Activated CD8-positive, alpha-beta T cell treated with anti-CD3 and anti-CD28 coated beads, Interleukin-2, amount 10 ng/mL, durations not matched to agents 7 days and 5 days (primary cell): Measurements from ENCODE around the gene KCP. TPM values are rescaled to one million over a fixed set of nuclear protein-coding genes. Genes with fewer than 3 reads are reported as not detected.

Source experiments
- ATAC-seq: fragments of 150-1000 bp; cut with Tn5 transposase; one replicate; pipeline ENCODE4 v1.10.0; 2021; ENCODE audit warnings: moderate library complexity
- CTCF ChIA-PET: fragments of 350-600 bp; sonication (Branson Sonifier 250); formaldehyde crosslinking; loops from one replicate; lab custom pipeline; 2021; ENCODE audit warnings: antibody characterized with exemption; lab: Charles Lee
- POLR2A ChIA-PET: fragments of 350-600 bp; sonication (Branson Sonifier 250); formaldehyde crosslinking; loops from one replicate; lab custom pipeline; 2021; ENCODE audit warnings: antibody characterized with exemption; lab: Charles Lee
- DNase-seq: peaks from one replicate; pipeline ENCODE4 v3.0.0-alpha.2; 2020
- H3K27ac Mint-ChIP-seq: one replicate; pipeline ENCODE4 v1.8.0; 2021; ENCODE audit warnings: mild to moderate bottlenecking, mixed read lengths
- H3K27me3 Mint-ChIP-seq: one replicate; pipeline ENCODE4 v1.8.0; 2021; ENCODE audit warnings: low read depth, mixed read lengths
- H3K36me3 Mint-ChIP-seq: one replicate; pipeline ENCODE4 v1.8.0; 2021; ENCODE audit warnings: low read depth, mixed read lengths
- H3K4me1 Mint-ChIP-seq: one replicate; pipeline ENCODE4 v1.8.0; 2021; ENCODE audit warnings: low read depth, mixed read lengths
- H3K4me3 Mint-ChIP-seq: one replicate; pipeline ENCODE4 v1.8.0; 2021; ENCODE audit warnings: mild to moderate bottlenecking, mixed read lengths
- H3K9me3 Mint-ChIP-seq: one replicate; pipeline ENCODE4 v1.8.0; 2022; ENCODE audit warnings: mixed read lengths; ENCODE audit not compliant: insufficient read depth
- total RNA-seq, 2 experiments: library from RNA; stranded (reverse); gene quantifications; one replicate each; pipeline ENCODE4 v1.2.3, GENCODE V29; 2021

The KCP gene
- total RNA-seq, 2 experiments from 2014 or later = 0.21 TPM; not detected in 1

DNA sequence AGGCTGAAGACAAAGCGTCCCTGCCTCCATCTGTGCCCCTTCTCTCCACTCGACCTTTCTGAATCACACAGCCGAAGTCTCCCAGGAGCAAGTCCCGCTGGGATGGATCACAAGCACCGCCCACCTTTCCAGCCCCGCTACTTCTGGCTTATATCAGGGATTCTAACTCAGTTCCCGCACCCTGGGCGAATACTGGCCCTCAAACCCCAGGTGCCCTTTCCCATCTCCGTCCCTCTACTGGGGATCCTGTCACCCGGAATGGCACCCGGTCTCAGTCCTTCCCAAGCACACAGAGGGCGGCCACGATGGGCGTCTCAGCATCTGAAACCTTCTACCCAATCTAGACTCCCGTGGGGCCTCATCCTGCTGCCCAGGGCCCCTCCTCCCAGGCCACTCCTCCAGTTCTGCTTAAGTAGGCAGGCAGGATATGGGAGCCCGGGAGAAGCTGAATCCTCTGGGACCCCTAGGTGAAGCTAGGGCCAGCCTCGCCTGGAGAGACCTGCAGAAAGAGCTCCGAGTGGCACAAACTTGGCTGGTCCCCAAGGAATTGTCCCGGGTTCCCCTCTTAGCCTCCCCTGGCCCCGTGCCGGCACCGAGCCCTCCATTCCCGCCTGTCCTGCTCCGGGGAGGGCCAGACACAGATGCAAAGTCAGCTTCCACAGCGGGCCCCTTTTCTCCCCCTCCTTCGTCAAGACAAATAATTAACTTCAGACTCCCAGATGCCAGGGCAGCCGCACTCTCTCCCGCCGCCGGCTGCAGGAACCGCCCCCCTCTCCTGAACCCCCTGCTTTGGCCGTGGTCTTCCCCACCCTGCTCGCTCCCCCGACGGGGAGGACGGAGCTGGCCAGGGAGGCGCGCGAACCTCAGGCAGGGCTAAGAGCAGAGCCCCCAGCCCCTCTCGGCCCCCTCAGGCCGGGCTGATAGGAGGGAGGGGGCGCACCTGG lies 612 bp downstream of the KCP start:
- Mint-ChIP-seq H3K27me3 (peaks cover 43% of the 10 kb centered on the region), H3K4me3 (no peak overlapping the region), H3K27ac (no peak overlapping the region), H3K4me1 (no peaks in the 10 kb centered on the region), H3K9me3 (no peaks in the 10 kb centered on the region), H3K36me3 (no peaks in the 10 kb centered on the region)
- CTCF ChIA-PET = interaction anchor here (1.0 to 2.4 kb wide), 4 partner anchors 15 to 182 kb away, joined by 3 to 7 read pairs (median 6); no protein-coding TSS in a partner anchor
- no peak for DNase-seq
- POLR2A ChIA-PET = no interaction called here
- ATAC-seq = no peak

- peaks cover 3% of the 10 kb centered on the region for H3K4me1 Mint-ChIP-seq
- no peak for DNase-seq
- POLR2A ChIA-PET = interaction anchor here (0.6 kb wide), 1 partner anchor 146 kb away, joined by 3 read pairs; the partner anchor contains the start of gene TNPO3
Observed at GRCh38 chr7:128908750-128909624, 1.5 kb downstream of the KCP start.

DNA sequence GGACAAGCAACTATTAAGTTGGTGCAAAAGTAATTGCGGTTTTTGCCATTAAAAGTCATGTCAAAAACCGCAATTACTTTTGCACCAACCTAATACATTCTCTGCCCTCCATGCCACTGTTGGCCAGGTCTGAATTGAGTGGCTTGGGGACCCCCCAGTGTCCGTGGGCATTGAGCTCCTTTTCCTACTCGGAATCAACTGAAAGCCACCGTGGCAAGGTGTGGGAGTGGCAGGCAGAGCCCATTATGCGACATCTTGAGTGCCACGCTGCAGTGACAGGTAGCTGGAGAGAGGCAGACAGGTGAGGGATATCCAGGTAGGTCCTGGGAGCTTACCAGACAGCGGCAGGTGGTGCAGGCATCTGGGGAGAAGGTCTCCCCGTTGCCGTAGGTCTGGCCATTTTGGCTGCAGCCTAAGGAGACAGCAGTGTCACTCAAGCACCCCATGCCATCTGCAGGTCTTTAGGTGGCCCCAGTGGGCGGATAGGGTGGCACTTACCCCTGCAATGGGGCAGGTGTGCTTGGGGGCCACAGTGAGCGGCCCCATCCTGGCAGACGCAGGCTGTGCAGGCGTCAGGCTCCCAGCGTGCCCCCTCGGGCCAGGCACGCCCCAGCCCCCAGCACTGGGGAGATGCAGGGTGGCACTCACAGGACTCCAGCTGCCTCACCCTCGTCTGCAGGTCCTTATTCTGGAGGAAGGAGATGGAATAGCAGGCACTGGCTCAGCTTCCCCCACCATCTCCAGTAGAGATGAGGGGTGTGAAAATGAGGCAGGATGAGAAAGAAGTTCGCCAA lies 3.5 kb downstream of the KCP start:
- POLR2A ChIA-PET = no interaction called here
- Mint-ChIP-seq H3K9me3 (no peaks in the 10 kb centered on the region), H3K27me3 (peaks cover 34% of the 10 kb centered on the region), H3K36me3 (no peaks in the 10 kb centered on the region), H3K27ac (no peak overlapping the region), H3K4me3 (no peak overlapping the region), H3K4me1 (peaks cover 3% of the 10 kb centered on the region)
- CTCF ChIA-PET = interaction anchor here (1.6 to 2.0 kb wide), 2 partner anchors 26 to 185 kb away, joined by 4 to 7 read pairs; no protein-coding TSS in a partner anchor
- ATAC-seq (no peak), DNase-seq (no peak)

More at GRCh38 chr7:128908750-128909624, 1.5 kb downstream of the KCP start:
- Mint-ChIP-seq H3K9me3 (no peaks in the 10 kb centered on the region), H3K4me3 (no peak overlapping the region), H3K27me3 (peaks cover 36% of the 10 kb centered on the region), H3K36me3 (no peaks in the 10 kb centered on the region), H3K27ac (no peak overlapping the region)
- CTCF ChIA-PET = interaction anchor here (1.3 to 2.1 kb wide), 2 partner anchors 181 to 183 kb away, joined by 5 to 7 read pairs; no protein-coding TSS in a partner anchor
- no peak for ATAC-seq

DNA sequence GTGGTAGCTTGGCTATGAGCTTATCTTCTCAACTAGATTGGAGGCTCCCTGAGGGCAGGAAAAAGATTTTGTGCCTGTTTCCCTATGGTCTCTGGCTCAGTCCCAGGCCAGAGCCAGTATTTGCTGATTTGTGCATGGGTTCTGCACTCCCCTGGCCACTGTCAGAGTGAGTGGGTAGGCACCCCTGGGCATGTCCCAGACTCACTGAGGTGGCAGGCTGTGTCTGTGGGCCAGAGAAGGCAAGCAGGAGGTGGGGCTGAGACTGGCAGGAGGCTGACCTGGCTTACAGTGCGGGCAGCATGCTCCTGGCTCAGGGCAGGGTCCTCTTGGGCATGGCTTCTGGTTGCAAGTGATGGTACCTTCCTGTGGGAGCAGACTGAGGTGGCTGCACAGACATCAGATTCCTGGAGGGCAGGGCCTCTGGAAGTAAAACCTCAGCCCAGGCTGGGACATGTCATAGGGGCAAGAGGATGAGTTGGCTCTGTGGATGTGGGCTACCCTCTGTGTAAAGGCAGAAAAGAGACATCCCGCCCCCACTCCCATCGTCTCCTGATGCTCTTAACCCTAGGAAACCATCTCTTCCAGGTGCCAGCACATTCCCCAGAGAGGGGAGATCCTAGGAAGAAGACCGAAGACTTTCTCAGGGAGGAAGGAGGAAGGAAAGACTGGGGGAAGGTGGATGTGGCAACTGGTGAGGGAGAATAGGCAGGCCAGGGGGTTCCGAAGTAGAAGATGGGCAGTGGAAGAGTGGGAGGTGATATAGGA lies 4.3 kb downstream of the KCP start:
- POLR2A ChIA-PET = no interaction called here
- no peaks in the 10 kb centered on the region for H3K36me3 Mint-ChIP-seq
- no peak overlapping the region for H3K27ac Mint-ChIP-seq
- no peaks in the 10 kb centered on the region for H3K9me3 Mint-ChIP-seq
- ATAC-seq (no peak), DNase-seq (no peak)
- H3K27me3 Mint-ChIP-seq = peaks cover 30% of the 10 kb centered on the region
- CTCF ChIA-PET = interaction anchor here (1.6 to 2.0 kb wide), 2 partner anchors 27 to 185 kb away, joined by 4 to 7 read pairs; no protein-coding TSS in a partner anchor
- H3K4me3 Mint-ChIP-seq = no peak overlapping the region
- H3K4me1 Mint-ChIP-seq = peaks cover 3% of the 10 kb centered on the region

GRCh38 chr7:128904381-128905197 lies 5.9 kb downstream of the KCP start:
- Mint-ChIP-seq H3K27ac (no peak overlapping the region), H3K9me3 (no peaks in the 10 kb centered on the region), H3K36me3 (no peaks in the 10 kb centered on the region), H3K27me3 (peaks cover 19% of the 10 kb centered on the region), H3K4me3 (no peak overlapping the region), H3K4me1 (peaks cover 3% of the 10 kb centered on the region)
- DNase-seq (peak; percentile 52), ATAC-seq (peak; percentile 72)
- CTCF ChIA-PET = interaction anchor here (1.1 to 3.4 kb wide), 3 partner anchors 29 to 187 kb away, joined by 3 to 23 read pairs (median 6); no protein-coding TSS in a partner anchor
- POLR2A ChIA-PET = no interaction called here

- peaks cover 12% of the 10 kb centered on the region for H3K27me3 Mint-ChIP-seq
- no peak for ATAC-seq
- H3K4me3 Mint-ChIP-seq = no peak overlapping the region
- no peak overlapping the region for H3K27ac Mint-ChIP-seq
- peaks cover 3% of the 10 kb centered on the region for H3K4me1 Mint-ChIP-seq
- ChIA-PET CTCF (interaction anchor here (1.1 to 3.4 kb wide), 3 partner anchors 30 to 188 kb away, joined by 3 to 23 read pairs (median 6); no protein-coding TSS in a partner anchor), POLR2A (no interaction called here)
- no peaks in the 10 kb centered on the region for H3K9me3 Mint-ChIP-seq
- H3K36me3 Mint-ChIP-seq = no peaks in the 10 kb centered on the region
- DNase-seq = no peak
Observed at GRCh38 chr7:128903621-128904361, 6.7 kb downstream of the KCP start.

- Mint-ChIP-seq H3K36me3 (no peaks in the 10 kb centered on the region), H3K4me3 (no peak overlapping the region), H3K27me3 (peaks cover 6% of the 10 kb centered on the region), H3K4me1 (peaks cover 3% of the 10 kb centered on the region), H3K27ac (no peak overlapping the region), H3K9me3 (no peaks in the 10 kb centered on the region)
- DNase-seq = no peak
- ATAC-seq = peak; percentile 13
- ChIA-PET POLR2A (no interaction called here), CTCF (interaction anchor here (1.1 to 3.4 kb wide), 3 partner anchors 31 to 189 kb away, joined by 3 to 23 read pairs (median 6); no protein-coding TSS in a partner anchor)
Observed at GRCh38 chr7:128902761-128903585, 7.5 kb downstream of the KCP start.

GRCh38 chr7:128900237-128900636 lies 10.3 kb downstream of the KCP start:
- ATAC-seq (no peak), DNase-seq (no peak)
- POLR2A ChIA-PET = no interaction called here
- Mint-ChIP-seq H3K36me3 (no peaks in the 10 kb centered on the region), H3K4me1 (peaks cover 3% of the 10 kb centered on the region), H3K4me3 (no peak overlapping the region), H3K9me3 (no peaks in the 10 kb centered on the region), H3K27ac (no peak overlapping the region), H3K27me3 (peaks cover 2% of the 10 kb centered on the region)
- CTCF ChIA-PET = interaction anchor here (2.0 kb wide), 1 partner anchor 192 kb away, joined by 10 read pairs; no protein-coding TSS in a partner anchor

DNA sequence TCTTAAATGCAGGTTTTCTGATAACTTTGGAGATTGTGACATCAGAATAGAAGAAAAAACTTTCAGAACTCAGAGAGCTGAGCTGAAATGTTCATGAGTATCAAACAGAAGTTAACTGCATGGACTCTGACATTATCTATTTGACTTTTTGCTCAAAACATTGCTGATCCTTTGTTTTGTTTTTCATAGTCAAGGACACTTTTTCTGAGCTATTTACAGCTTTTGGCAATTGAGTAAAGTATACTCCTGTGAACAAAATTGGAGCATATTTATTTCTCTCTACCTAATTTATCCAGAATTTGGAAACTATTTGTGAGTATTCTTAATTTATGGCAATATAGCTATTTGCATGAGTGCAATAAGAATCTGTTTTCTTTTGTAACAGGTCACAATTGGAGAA lies 11.1 kb downstream of the KCP start:
- Mint-ChIP-seq H3K27ac (no peak overlapping the region), H3K4me1 (no peaks in the 10 kb centered on the region), H3K9me3 (no peaks in the 10 kb centered on the region), H3K27me3 (peaks cover 2% of the 10 kb centered on the region), H3K4me3 (no peak overlapping the region), H3K36me3 (no peaks in the 10 kb centered on the region)
- ATAC-seq (no peak), DNase-seq (no peak)
- CTCF ChIA-PET = interaction anchor here (2.0 kb wide), 1 partner anchor 192 kb away, joined by 10 read pairs; no protein-coding TSS in a partner anchor
- POLR2A ChIA-PET = no interaction called here
